GM18861 (cell line): Measurements from ENCODE around the gene FAM3C.
"Not testable (repeated sequence)": the region's sequence is repeated elsewhere in the genome, so short reads cannot be mapped to it uniquely, and the experiment has no call there.

Experiments
- ATAC-seq: cut with Tn5 transposase; IDR thresholded peaks from one replicate; pipeline ENCODE4 v1.9.1; 2021; ENCODE audit not compliant: unreplicated experiment

Gene FAM3C, protein sequence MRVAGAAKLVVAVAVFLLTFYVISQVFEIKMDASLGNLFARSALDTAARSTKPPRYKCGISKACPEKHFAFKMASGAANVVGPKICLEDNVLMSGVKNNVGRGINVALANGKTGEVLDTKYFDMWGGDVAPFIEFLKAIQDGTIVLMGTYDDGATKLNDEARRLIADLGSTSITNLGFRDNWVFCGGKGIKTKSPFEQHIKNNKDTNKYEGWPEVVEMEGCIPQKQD

GRCh38 chr7:121395961-121396757, at the start of gene FAM3C:
FAM3C (minus strand) TSS chr7:121396308; CDS start chr7:121382969, 13,339 bp downstream.
- peak; percentile 66 for ATAC-seq

DNA sequence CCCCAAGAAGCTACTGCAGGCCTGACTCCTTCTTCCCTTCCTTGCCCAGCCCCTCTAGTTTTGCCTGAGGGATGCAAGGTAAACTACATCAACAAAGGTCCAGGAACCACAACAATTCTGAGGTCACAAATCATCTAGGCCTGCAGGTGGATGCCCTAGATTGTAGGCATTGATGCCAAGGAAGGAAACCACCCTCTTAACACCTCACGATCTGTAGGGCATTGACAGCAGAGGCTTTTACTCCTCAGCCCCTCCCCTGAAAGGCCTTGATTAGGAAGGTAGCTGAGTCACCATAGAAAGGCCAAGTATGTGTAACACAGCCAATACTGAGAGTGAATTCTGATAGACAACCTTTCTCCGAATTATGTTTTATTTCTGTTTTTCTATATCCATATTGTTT, 46.7 kb upstream of the FAM3C start:
- ATAC-seq = no peak

- ATAC-seq = no peak
Observed at GRCh38 chr7:121440857-121441503, 44.9 kb upstream of the FAM3C start.

GRCh38 chr7:121438043-121438955, 42.2 kb upstream of the FAM3C start:
- peak; percentile 39 for ATAC-seq

DNA sequence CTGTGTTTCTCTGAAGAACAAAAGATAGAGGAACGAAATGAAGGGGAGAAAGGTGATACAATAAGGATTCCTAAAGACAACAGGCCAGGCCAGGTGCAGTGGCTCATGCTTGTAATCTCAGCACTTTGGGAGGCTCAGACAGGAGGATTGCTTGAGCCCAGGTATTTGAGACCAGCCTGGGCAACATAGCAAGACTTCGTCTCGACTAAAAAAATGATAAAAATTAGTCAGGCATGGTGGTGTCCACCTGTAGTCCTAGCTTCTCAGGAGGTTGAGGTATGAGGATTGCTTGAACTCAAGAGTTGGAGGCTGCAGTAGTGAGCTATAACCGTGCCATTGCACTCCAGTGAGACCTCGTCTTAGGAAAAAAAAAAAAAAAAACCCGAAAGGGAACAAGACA, 41.4 kb upstream of the FAM3C start:
- ATAC-seq = no peak

GRCh38 chr7:121436688-121437087, 40.6 kb upstream of the FAM3C start:
- no peak for ATAC-seq

DNA sequence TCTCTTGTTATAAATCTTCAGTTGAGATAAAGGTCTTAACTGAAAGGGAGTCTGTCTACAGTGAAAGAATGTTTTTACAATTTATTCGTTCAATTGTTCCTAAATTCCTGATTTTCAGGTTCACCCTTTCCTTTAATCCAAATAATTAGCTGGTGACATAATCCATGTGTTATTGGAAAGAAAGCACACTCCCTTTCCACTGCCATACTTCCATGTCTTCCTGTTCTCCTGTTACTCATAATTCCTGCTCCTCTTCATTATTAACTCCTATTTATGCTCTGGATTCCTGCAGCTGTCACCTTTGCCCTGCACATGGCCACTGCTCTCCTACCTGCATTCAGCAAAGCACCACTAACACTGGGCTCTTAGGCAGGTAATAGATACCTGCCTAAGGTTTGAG, 40.0 kb upstream of the FAM3C start:
- ATAC-seq = no peak

DNA sequence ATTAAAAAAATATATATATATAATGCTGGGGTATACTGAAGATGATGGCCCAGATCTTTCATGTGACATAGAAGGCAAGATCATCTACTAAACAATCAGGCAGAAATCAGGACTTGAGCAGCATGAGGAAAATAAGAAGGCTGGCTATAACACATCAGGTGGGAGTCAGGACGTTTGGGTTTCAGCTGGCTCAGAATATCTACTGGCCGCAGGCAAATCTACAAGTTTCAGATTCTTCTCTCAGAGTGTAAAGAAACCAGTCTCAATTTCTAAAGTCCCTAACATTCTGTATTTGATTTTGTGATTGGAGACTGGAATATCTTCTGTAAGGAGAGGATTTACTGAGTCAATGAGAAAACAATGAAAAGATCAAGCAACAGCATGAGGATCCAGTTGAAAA, 37.7 kb upstream of the FAM3C start:
- ATAC-seq = no peak

- ATAC-seq = not testable (repeated sequence)
Observed at GRCh38 chr7:121432486-121432885, 36.4 kb upstream of the FAM3C start.

GRCh38 chr7:121431996-121432395, 35.9 kb upstream of the FAM3C start:
- ATAC-seq = no peak

DNA sequence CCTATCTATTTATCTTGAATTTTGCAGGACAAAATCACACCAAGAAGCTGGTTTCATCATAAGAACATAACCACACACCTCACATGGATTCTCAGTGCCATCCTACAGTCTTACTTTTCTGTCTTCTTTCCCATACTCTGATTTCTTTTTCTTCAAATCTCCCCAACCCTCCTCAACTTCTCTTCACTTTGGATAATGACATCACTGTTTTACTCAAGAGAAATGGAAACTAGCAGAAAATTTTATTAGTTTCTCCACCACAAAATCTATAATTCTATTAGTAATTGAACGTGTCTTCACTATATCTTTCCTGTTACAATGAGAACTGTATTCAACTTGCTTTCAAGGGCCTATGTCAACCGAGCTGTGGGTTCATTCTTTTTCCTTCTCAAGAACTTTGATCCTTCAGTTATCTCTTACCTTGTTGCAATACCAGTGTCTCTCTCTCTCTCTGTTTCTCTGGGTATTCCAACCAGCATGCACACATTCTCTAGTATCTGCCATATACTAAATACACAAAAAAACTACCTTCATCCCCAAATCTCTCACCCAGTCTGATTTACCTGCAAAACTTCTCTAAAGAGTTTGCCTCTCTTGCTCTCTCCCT, 35.4 kb upstream of the FAM3C start:
- ATAC-seq = no peak

DNA sequence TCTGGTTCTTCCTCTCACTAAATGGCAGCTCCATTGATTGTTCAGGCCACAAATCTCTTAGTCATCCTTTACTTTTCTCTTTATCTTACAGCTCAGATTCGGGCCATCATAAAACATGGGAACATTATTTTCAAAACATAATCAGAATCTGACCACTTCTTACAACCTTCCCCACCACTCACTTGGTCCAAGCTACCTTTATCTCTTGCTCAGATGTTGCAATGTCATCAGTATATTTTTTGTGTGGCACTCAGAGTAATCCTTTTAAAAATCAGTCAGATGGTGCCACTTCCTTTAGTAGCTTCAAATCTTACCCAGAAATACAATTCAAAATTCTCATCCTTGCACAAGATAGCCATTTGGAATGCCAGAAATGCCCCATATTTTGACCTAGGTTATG, 34.5 kb upstream of the FAM3C start:
- no peak for ATAC-seq

DNA sequence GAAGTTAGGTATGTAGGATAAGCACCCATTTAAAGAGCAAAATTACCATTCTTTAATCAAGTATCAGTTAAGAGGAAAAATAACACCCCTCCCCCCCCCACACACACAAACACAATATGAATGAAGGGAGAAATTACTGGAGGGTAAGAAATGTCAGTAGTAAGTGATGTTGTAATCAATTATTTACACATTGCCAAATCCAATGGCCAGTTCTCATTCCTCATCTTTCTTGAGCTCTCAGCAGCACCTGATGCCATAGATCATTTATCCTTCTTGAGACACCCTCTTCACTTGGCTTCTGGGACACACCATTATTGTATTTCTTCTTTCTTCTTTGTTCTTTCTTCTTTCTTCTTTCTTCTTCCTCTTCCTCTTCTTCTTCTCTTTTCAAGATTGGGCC, 33.7 kb upstream of the FAM3C start:
- no peak for ATAC-seq

- ATAC-seq = no peak
Observed at GRCh38 chr7:121428855-121429489, 32.9 kb upstream of the FAM3C start.

GRCh38 chr7:121421743-121422142, 25.6 kb upstream of the FAM3C start:
- ATAC-seq = not testable (repeated sequence)

- no peak for ATAC-seq
Observed at GRCh38 chr7:121420976-121421375, 24.9 kb upstream of the FAM3C start.

DNA sequence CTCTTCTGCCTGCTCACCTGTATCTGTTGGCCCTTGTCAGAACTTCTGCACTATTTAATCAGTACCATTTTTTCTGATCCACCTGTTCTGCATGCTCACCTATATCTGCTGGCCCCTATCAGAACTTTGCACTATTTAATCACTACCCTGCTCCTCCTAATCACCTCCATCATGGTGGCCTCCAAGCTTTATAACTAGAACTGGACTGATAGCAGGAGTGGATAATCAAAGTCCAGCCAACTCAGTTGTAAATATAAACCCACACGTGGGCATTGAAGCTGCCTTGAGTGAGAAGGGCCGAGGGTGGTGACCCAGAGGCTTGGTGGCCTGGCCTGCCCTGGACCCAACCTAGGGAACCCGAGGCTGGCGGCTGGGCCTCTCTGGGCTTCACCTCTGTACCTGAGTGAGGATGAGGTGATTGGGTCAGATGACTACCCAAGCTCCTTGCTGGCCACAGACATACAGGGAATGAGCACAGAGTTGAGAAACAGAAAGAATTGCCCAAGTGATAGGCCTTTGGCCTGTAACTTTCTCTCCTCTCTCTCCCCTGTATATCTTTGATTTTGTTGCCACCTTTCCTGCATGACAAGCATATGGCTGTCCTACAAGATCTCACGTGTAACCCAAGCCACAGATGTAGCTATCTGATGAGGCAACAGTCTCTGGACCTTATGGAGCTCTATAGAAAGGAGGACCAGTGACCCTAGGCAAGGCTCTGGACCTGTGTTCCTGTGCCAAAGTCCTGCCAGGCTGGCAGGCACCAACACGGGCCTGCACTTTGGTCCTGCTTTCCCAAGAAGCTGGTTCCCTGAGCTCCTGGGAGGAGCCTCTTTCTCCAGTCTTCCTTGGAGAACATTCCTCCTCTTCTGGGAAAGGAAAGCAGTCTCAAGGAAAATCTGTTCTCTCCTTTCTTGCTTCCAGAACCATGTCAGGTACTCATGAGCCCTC, 23.4 kb upstream of the FAM3C start:
- no peak for ATAC-seq

- ATAC-seq = no peak
Observed at GRCh38 chr7:121416533-121416932, 20.4 kb upstream of the FAM3C start.

GRCh38 chr7:121414436-121414835, 18.3 kb upstream of the FAM3C start:
- no peak for ATAC-seq
